Activated CD4-positive, alpha-beta T cell treated with anti-CD3 and anti-CD28 coated beads for 48 hours (primary cell): ENCODE measurements around the gene MRGPRX3.

Source experiments
- DNase-seq: peaks from one replicate; pipeline ENCODE4 v3.0.0-alpha.2; 2020

Gene MRGPRX3

DNA sequence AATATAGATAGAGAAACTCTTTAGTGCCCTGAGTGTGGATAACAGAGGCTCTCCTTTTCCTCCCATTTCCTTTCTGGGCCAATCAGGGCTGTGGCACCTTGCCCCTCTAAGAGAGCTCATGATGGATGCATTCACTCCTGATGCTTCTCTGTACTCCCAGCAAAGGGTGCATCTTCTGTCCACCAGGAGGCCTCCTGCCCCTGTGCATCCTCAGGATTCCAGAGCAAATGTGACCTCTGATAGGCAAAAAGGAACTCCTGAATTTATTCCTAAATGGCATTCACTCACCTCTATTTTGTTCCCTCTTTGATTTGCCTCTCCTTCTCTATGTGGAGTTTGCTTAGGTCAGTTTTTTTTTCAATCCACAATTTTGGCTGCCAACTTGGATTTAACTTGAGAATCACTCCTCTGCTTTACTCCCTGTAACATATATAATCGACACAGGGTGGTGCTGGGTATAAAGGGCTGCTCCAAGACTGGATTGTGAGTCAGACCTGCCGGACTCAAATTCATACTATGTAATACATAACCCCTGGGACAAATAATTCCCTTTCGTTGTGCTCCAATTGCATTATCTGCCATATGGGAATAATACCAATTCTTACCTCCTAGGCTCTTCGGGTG, 39.1 kb downstream of the MRGPRX3 start:
- DNase-seq: no peak

- DNase-seq: no peak
Observed at GRCh38 chr11:18172666-18173065, 40.3 kb downstream of the MRGPRX3 start, which contains the start of gene MRGPRX4. TSS of gene MRGPRX4 (plus strand) at chr11:18172837. CDS start at chr11:18173257, 420 bp downstream.

DNA sequence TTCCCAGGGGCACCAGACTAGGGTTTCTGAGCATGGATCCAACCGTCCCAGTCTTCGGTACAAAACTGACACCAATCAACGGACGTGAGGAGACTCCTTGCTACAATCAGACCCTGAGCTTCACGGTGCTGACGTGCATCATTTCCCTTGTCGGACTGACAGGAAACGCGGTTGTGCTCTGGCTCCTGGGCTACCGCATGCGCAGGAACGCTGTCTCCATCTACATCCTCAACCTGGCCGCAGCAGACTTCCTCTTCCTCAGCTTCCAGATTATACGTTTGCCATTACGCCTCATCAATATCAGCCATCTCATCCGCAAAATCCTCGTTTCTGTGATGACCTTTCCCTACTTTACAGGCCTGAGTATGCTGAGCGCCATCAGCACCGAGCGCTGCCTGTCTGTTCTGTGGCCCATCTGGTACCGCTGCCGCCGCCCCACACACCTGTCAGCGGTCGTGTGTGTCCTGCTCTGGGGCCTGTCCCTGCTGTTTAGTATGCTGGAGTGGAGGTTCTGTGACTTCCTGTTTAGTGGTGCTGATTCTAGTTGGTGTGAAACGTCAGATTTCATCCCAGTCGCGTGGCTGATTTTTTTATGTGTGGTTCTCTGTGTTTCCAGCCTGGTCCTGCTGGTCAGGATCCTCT, 41.0 kb downstream of the MRGPRX3 start:
- no peak for DNase-seq
